Sigmoid colon (tissue), 7 donors: ENCODE data around the gene KLK7. TPM values are rescaled to one million over a fixed set of nuclear protein-coding genes. Genes with fewer than 3 reads are reported as not detected.
A peak's percentile ranks its signal among the peaks of the same experiment; 100 is the strongest.
"Not testable (repeated sequence)": the region's sequence is repeated elsewhere in the genome, so short reads cannot be mapped to it uniquely, and the experiment has no call there.

ENCODE experiments used
- DNase-seq: peaks from one replicate; pipeline ENCODE4 v3.0.0-alpha.2; 2019
- H3K27ac ChIP-seq, 4 donors: fragments of 200-600 bp; sonication (generic); one replicate each; pipeline ENCODE4 v1.5.1; 2016 to 2019; ENCODE audit warnings: mild to moderate bottlenecking in 1 of 4
- H3K27me3 ChIP-seq, 3 donors: fragments of 200-600 bp; sonication (generic); one replicate each; pipeline ENCODE4 v1.5.1; 2019; ENCODE audit warnings: mild to moderate bottlenecking in 1 of 3
- H3K36me3 ChIP-seq, 4 donors: fragments of 200-600 bp; sonication (generic); one replicate each; pipeline ENCODE4 v1.5.1; 2016 to 2019
- H3K4me1 ChIP-seq, 4 donors: fragments of 200-600 bp; sonication (generic); one replicate each; pipeline ENCODE4 v1.5.1; 2017 to 2019
- H3K4me3 ChIP-seq, 4 donors: fragments of 200-600 bp; sonication (generic); one replicate each; pipeline ENCODE4 v1.5.1; 2017 to 2019; ENCODE audit warnings: mild to moderate bottlenecking in 2 of 4, moderate library complexity in 1 of 4
- H3K9me3 ChIP-seq, 4 donors: fragments of 200-600 bp in 3 of 4; sonication (generic) in 3 of 4; one replicate each; pipeline versions ENCODE4 v1.5.1 to v1.6.1; 2013 to 2019
- EP300 ChIP-seq, 4 donors: sonication (generic); formaldehyde crosslinking; IDR thresholded peaks; one replicate each; pipeline ENCODE4 v1.6.1; 2017; ENCODE audit warnings: antibody characterized with exemption in 4 of 4
- POLR2A ChIP-seq, 2 donors: fragments of 450-650 bp; IDR thresholded peaks; one replicate each; pipeline ENCODE4 v1.6.1; 2016; ENCODE audit warnings: antibody characterized with exemption in 2 of 2, mild to moderate bottlenecking in 2 of 2, moderate library complexity in 2 of 2
- POLR2AphosphoS5 ChIP-seq, 4 donors: sonication (generic); formaldehyde crosslinking; IDR thresholded peaks; one replicate each; pipeline ENCODE4 v1.6.1; 2017; ENCODE audit warnings: antibody characterized with exemption in 4 of 4
- WGBS, 2 donors: extraction: QIAGEN DNeasy Blood & Tissue Kit; methylation state at CpG; one replicate each; pipeline ENCODE4 v1.1.7; 2013; 5-methylcytosine and 5-hydroxymethylcytosine counted together
- intact Hi-C: fragments of 100-400 bp; cut with DNase I; formaldehyde crosslinking; loops from one replicate; pipeline ENCODE4 v1.15.1; 2023
- polyA plus RNA-seq, 3 donors: library from polyadenylated mRNA; stranded (reverse); fragments of 200-250 nt; gene quantifications; one replicate each; pipeline ENCODE4 v1.2.3, GENCODE V29; 2013
- total RNA-seq, 4 donors: library from RNA; depleted of rRNA; stranded (reverse); fragments of >200 nt; gene quantifications; one replicate each; pipeline ENCODE4 v1.1.0, GENCODE V29; 2016
- TF ChIP-seq, protein P1 (sequence below), 4 experiments: fragments of 450-650 bp in 3 of 4; fragments of 200-600 bp in 1 of 4; IDR thresholded peaks; one replicate each; pipeline ENCODE4 v1.5.1; 2016 to 2019; ENCODE audit warnings: antibody characterized with exemption in 4 of 4, mild to moderate bottlenecking in 3 of 4, moderate library complexity in 2 of 4
- donor health status: healthy with polysubstance abuse.
- donor health status: Bipolar disorder and iron deficiency.
- donor health status: healthy.

The KLK7 gene
- total and polyA plus RNA-seq, 7 donors: not detected

DNA sequence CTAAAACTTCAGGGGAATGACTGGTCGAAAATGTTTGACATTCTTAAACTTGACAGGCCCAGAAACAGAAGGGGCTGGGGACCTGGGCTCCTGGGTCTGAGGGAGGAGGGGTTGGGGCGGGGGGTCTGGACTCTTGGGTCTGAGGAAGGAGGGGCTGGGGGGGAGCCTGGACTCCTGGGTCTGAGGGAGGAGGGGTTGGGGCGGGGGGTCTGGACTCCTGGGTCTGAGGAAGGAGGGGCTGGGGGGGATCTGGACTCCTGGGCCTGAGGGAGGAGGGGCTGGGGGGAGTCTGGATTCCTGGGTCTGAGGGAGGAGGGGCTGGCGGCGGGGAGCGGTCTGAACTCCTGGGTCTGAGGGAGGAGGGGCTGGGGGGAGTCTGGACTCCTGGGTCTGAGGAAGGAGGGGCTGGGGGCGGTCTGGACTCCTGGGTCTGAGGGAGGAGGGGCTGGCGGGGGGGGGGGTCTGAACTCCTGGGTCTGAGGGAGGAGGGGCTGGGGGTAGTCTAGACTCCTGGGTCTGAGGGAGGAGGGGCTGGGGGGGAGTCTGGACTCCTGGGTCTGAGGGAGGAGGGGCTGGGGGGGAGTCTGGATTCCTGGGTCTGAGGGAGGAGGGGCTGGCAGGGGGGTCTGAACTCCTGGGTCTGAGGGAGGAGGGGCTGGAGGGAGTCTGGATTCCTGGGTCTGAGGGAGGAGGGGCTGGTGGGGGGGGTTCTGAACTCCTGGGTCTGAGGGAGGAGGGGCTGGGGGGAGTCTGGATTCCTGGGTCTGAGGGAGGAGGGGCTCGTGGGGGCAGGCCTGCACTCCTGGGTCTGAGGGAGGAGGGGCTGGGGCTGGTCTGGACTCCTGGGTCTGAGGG lies 8.8 kb downstream of the KLK7 start:
- H3K4me1 ChIP-seq: no peaks in the 10 kb centered on the region
- no peak overlapping the region for H3K4me3 ChIP-seq
- TF ChIP-seq, protein P1, sequence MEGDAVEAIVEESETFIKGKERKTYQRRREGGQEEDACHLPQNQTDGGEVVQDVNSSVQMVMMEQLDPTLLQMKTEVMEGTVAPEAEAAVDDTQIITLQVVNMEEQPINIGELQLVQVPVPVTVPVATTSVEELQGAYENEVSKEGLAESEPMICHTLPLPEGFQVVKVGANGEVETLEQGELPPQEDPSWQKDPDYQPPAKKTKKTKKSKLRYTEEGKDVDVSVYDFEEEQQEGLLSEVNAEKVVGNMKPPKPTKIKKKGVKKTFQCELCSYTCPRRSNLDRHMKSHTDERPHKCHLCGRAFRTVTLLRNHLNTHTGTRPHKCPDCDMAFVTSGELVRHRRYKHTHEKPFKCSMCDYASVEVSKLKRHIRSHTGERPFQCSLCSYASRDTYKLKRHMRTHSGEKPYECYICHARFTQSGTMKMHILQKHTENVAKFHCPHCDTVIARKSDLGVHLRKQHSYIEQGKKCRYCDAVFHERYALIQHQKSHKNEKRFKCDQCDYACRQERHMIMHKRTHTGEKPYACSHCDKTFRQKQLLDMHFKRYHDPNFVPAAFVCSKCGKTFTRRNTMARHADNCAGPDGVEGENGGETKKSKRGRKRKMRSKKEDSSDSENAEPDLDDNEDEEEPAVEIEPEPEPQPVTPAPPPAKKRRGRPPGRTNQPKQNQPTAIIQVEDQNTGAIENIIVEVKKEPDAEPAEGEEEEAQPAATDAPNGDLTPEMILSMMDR (IDR thresholded peaks at IDR 0.05): no peak
- TF ChIP-seq POLR2A (IDR thresholded peaks at IDR 0.05) (no peak), EP300 (IDR thresholded peaks at IDR 0.05) (no peak), POLR2AphosphoS5 (IDR thresholded peaks at IDR 0.05) (no peak)
- H3K27ac ChIP-seq: no peak overlapping the region
- WGBS, 2 donors: 24 to 41% methylated on average over 9 of the region's 9 CpGs
- peaks cover 0 to 66% (median 13%) of the 10 kb centered on the region in 3 donors for H3K27me3 ChIP-seq
- H3K36me3 ChIP-seq: no peaks in the 10 kb centered on the region
- no peaks in the 10 kb centered on the region for H3K9me3 ChIP-seq
- DNase-seq: peak; percentile 13
- intact Hi-C loops: no loop called here

DNA sequence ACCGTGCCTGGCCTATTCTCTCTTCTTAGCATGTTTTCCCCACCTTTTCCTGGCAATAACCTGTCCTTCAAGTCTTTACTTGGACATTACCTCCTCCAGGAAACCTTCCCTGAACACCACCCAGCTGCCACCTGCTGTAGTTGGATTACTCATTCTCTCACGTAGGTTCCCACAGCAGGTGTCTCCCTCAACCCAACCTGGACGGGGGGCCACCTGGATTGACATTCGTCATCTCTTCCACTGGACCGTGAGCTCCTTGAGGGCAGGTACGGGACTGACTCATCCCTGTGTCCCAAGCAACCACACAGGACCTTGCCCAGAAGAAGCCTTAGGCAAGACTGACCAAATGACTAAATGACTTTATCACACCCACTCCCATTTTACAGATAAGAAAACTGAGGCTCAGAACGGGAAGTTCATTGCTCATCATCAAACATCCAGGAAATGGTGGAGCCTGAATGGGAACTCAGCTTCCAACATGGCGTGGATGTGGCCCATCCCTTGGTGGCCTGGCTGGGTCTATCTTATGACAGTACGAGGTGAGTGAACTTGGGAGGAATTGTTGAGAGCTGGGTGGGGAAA lies 10.8 kb downstream of the KLK7 start:
- intact Hi-C loops: no loop called here
- no peak for TF ChIP-seq POLR2A (IDR thresholded peaks at IDR 0.05)
- TF ChIP-seq EP300 (IDR thresholded peaks at IDR 0.05): no peak
- TF ChIP-seq, protein P1 (IDR thresholded peaks at IDR 0.05): no peak
- TF ChIP-seq POLR2AphosphoS5 (IDR thresholded peaks at IDR 0.05): no peak
- WGBS, 2 donors: 66 to 80% methylated on average over 9 of the region's 9 CpGs

DNA sequence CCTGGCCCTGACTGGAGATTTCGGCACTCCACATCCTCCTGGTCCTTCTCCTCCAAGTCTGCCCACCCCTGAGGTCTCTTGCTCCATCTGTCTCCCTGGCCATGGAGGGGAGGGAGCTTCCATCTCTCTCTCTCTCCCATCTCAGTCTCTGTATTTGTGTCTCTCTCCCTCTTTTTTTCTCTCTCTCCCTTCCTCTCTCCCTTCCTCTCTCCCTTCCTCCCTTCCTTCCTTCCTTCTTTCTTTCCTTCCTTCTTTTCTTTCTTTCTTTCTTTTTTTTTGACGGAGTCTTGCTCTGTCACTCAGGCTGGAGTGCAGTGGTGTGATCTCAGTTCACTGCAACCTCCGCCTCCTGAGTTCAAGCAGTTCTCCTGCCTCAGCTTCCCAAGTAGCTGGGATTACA lies 13.9 kb downstream of the KLK7 start:
- peaks cover 0 to 75% (median 11%) of the 10 kb centered on the region in 3 donors for H3K27me3 ChIP-seq
- H3K9me3 ChIP-seq, H3K36me3 ChIP-seq, DNase-seq, H3K4me3 ChIP-seq, H3K27ac ChIP-seq, H3K4me1 ChIP-seq, intact Hi-C loops: not testable (repeated sequence)
- WGBS, 2 donors: 83 to 84% methylated on average over 3 of the region's 3 CpGs

More for the DNA sequence above, 10.8 kb downstream of the KLK7 start:
- Histone ChIP-seq H3K9me3 (no peaks in the 10 kb centered on the region), H3K4me1 (no peaks in the 10 kb centered on the region), H3K27me3 (peaks cover 0 to 76% (median 13%) of the 10 kb centered on the region in 3 donors), H3K4me3 (no peak overlapping the region), H3K36me3 (no peaks in the 10 kb centered on the region), H3K27ac (no peak overlapping the region)
- no peak for DNase-seq

DNA sequence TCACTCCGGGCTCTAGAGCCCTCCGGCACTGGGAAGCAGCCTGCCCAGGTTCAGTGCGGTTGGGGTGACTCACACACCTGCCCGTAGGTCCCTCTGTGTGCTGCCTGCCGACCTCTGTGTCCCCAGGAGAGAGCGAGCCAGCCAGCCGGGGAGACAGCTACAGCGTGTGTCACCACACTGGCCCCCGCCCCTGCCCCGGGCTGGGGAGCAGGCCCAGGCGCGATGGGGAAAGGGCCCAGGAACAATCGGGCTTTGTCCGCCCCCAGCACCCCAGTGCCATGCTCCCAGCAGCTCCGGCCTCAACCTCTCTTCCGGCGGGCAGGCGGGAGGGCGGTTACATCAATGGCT lies 14.3 kb downstream of the KLK7 start, which contains the start of gene KLK6:
KLK6 (minus strand) TSS at position 179 of the 348 bp plus-strand sequence. CDS start 1,487 bp downstream, outside the sequence.
- WGBS, 2 donors: 68 to 74% methylated on average over 19 of the region's 19 CpGs
- Histone ChIP-seq H3K27me3 (peaks cover 0 to 73% (median 11%) of the 10 kb centered on the region in 3 donors), H3K4me1 (no peaks in the 10 kb centered on the region), H3K27ac (no peak within 1 kb of the TSS), H3K4me3 (no peak within 1 kb of the TSS), H3K9me3 (no peaks in the 10 kb centered on the region), H3K36me3 (no peaks in the 10 kb centered on the region)
- intact Hi-C loops: no loop called here
- no peak for DNase-seq
- TF ChIP-seq POLR2A (IDR thresholded peaks at IDR 0.05): no peak
- no peak for TF ChIP-seq EP300 (IDR thresholded peaks at IDR 0.05)
- TF ChIP-seq, protein P1 (IDR thresholded peaks at IDR 0.05): no peak
- no peak for TF ChIP-seq POLR2AphosphoS5 (IDR thresholded peaks at IDR 0.05)

DNA sequence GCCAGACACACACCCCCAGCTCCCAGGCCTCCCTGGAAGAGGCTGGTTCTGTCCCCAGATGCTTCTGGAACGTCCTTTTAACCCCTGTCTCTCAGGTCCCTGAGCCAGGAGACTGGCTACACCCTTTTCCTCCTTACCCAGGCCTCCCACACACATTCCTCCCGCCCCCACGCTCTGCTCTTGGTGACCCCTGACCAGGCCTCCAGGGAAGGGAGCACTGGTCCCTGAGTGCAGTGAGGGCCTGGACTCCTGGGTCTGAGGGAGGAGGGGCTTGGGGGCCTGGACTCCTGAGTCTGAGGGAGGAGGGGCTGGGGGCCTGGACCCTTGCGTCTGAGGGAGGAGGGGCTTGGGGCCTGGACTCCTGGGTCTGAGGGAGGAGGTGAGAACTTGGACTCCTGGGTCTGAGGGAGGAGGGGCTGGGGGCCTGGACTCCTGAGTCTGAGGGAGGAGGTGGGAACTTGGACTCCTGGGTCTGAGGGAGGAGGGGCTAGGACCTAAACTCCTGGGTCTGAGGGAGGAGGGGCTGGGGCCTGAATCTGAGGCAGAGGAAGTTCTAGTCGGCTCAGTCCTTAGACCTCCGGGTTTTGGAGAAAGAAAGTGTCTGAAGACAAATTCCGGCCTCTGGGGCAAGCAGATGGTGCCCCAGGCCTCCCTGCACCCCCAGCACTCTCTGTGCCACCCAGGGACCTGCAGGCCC lies 14.9 kb downstream of the KLK7 start:
- H3K27ac ChIP-seq: no peak overlapping the region
- no peaks in the 10 kb centered on the region for H3K9me3 ChIP-seq
- H3K36me3 ChIP-seq: no peaks in the 10 kb centered on the region
- DNase-seq: no peak
- H3K4me1 ChIP-seq: no peaks in the 10 kb centered on the region
- no peak overlapping the region for H3K4me3 ChIP-seq
- WGBS, 2 donors: 35 to 46% methylated on average over 7 of the region's 7 CpGs
- intact Hi-C loops: no loop called here
- peaks cover 0 to 67% (median 11%) of the 10 kb centered on the region in 3 donors for H3K27me3 ChIP-seq
- TF ChIP-seq EP300 (IDR thresholded peaks at IDR 0.05) (no peak), POLR2A (IDR thresholded peaks at IDR 0.05) (no peak), POLR2AphosphoS5 (IDR thresholded peaks at IDR 0.05) (no peak)
- TF ChIP-seq, protein P1 (IDR thresholded peaks at IDR 0.05): no peak
